Cardiac septum (tissue), 1 donor: ENCODE results near the gene RFFL. TPM values are rescaled to one million over a fixed set of nuclear protein-coding genes. Genes with fewer than 3 reads are reported as not detected.

ENCODE experiments used
- DNase-seq: peaks from one replicate; pipeline ENCODE4 v3.0.0-alpha.2; 2020; ENCODE audit warnings: low spot score
- intact Hi-C: fragments of 100-400 bp; cut with DNase I; formaldehyde crosslinking; loops from one replicate; pipeline ENCODE4 v1.14.0; 2022
- total RNA-seq: library from RNA; stranded (reverse); fragmentation: NEBNext Ultra II Directional; extraction: Animal tissue kit (Norgen Biotek cat#: 25700); gene quantifications from one replicate; pipeline ENCODE4 v1.2.1, GENCODE V29; 2021
- donor health status: DM: no; HTN: no; CAD: no.

RFFL gene
- total RNA-seq, 1 donor from 2014 or later: 15.5 TPM

GRCh38 chr17:35083071-35083470, 19.6 kb upstream of the RFFL start:
- no peak for DNase-seq
- intact Hi-C loops: no loop called here

- intact Hi-C loops: no loop called here
Observed at GRCh38 chr17:35082073-35082657, 18.7 kb upstream of the RFFL start.

GRCh38 chr17:35081638-35082037, 18.1 kb upstream of the RFFL start:
- no peak for DNase-seq
- intact Hi-C loops: no loop called here

More at GRCh38 chr17:35082073-35082657, 18.7 kb upstream of the RFFL start:
- no peak for DNase-seq

- intact Hi-C loops: no loop called here
Observed at GRCh38 chr17:35080536-35080935, 17.0 kb upstream of the RFFL start.

GRCh38 chr17:35079547-35080423, 16.3 kb upstream of the RFFL start:
- intact Hi-C loops: no loop called here
- no peak for DNase-seq

More at GRCh38 chr17:35080536-35080935, 17.0 kb upstream of the RFFL start:
- DNase-seq: no peak

GRCh38 chr17:35076874-35077273, 13.4 kb upstream of the RFFL start:
- intact Hi-C loops: no loop called here
- DNase-seq: no peak

GRCh38 chr17:35074711-35075707, 11.5 kb upstream of the RFFL start:
- DNase-seq: no peak
- intact Hi-C loops: no loop called here

- intact Hi-C loops: no loop called here
Observed at GRCh38 chr17:35073991-35074627, 10.6 kb upstream of the RFFL start.

GRCh38 chr17:35073183-35073790, 9.8 kb upstream of the RFFL start:
- intact Hi-C loops: no loop called here

More at GRCh38 chr17:35073991-35074627, 10.6 kb upstream of the RFFL start:
- DNase-seq: no peak

GRCh38 chr17:35069311-35069710, 5.8 kb upstream of the RFFL start:
- intact Hi-C loops: no loop called here
- no peak for DNase-seq

More at GRCh38 chr17:35073183-35073790, 9.8 kb upstream of the RFFL start:
- DNase-seq: no peak

GRCh38 chr17:35068249-35068648, 4.7 kb upstream of the RFFL start:
- intact Hi-C loops: no loop called here
- no peak for DNase-seq

GRCh38 chr17:35065880-35066279, 2.4 kb upstream of the RFFL start:
- DNase-seq: no peak
- intact Hi-C loops: no loop called here

GRCh38 chr17:35064516-35065215, 1.2 kb upstream of the RFFL start:
- no peak for DNase-seq
- intact Hi-C loops: loop anchor here (5.0 kb wide), 1 partner anchor 67 kb away; no protein-coding TSS in a partner anchor

GRCh38 chr17:35062308-35062707, 1.2 kb downstream of the RFFL start:
- no peak for DNase-seq
- intact Hi-C loops: loop anchor here (5.0 kb wide), 1 partner anchor 65 kb away; no protein-coding TSS in a partner anchor

GRCh38 chr17:35057332-35057915, 6.1 kb downstream of the RFFL start:
- DNase-seq: no peak
- intact Hi-C loops: no loop called here

- no peak for DNase-seq
- intact Hi-C loops: no loop called here
Observed at GRCh38 chr17:35056013-35056412, 7.5 kb downstream of the RFFL start.

- intact Hi-C loops: no loop called here
- no peak for DNase-seq
Observed at GRCh38 chr17:35053204-35053603, 10.3 kb downstream of the RFFL start.

- no peak for DNase-seq
- intact Hi-C loops: no loop called here
Observed at GRCh38 chr17:35052780-35053179, 10.7 kb downstream of the RFFL start.
